Esophagus (tissue), 2 donors: Measurements from ENCODE around the gene FAM163B. TPM values are rescaled to one million over a fixed set of nuclear protein-coding genes. Genes with fewer than 3 reads are reported as not detected.

ENCODE experiments used
- H3K27ac ChIP-seq, 2 donors: one replicate each; pipeline ENCODE4 v1.5.1; 2013; ENCODE audit warnings: low read depth in 2 of 2, mild to moderate bottlenecking in 2 of 2, inconsistent platforms in 1 of 2, low read length in 1 of 2, moderate library complexity in 1 of 2
- H3K27me3 ChIP-seq, 2 donors: one replicate each; pipeline ENCODE4 v1.6.1; 2013; ENCODE audit warnings: low read length in 2 of 2, control low read depth in 1 of 2, mild to moderate bottlenecking in 1 of 2; ENCODE audit not compliant: insufficient read depth in 2 of 2, control insufficient read depth in 1 of 2
- H3K36me3 ChIP-seq, 2 donors: one replicate each; pipeline ENCODE4 v1.6.1; 2013; ENCODE audit warnings: low read length in 1 of 2; ENCODE audit not compliant: control insufficient read depth in 2 of 2, insufficient read depth in 2 of 2
- H3K4me1 ChIP-seq, 2 donors: one replicate each; pipeline ENCODE4 v1.6.1; 2013; ENCODE audit warnings: low read length in 1 of 2; ENCODE audit not compliant: control insufficient read depth in 2 of 2, insufficient read depth in 2 of 2
- H3K4me3 ChIP-seq, 2 donors: one replicate each; pipeline ENCODE4 v1.5.1; 2013; ENCODE audit warnings: low read length in 2 of 2, mild to moderate bottlenecking in 2 of 2, low read depth in 1 of 2, moderate library complexity in 1 of 2
- H3K9me3 ChIP-seq, 2 donors: one replicate each; pipeline ENCODE4 v1.6.1; 2013; ENCODE audit warnings: mild to moderate bottlenecking in 2 of 2, low read depth in 1 of 2, low read length in 1 of 2, moderate library complexity in 1 of 2; ENCODE audit not compliant: control insufficient read depth in 2 of 2, insufficient read depth in 1 of 2
- WGBS, 2 donors: extraction: QIAGEN DNeasy Blood & Tissue Kit; methylation state at CpG; one replicate each; pipeline ENCODE4 v1.1.7; 2013; 5-methylcytosine and 5-hydroxymethylcytosine counted together
- polyA plus RNA-seq, 2 donors: library from polyadenylated mRNA; stranded (reverse); fragments of 200-250 nt; gene quantifications; one replicate each; pipeline ENCODE4 v1.2.3, GENCODE V29; 2013
- donor health status: healthy with polysubstance abuse.
- donor health status: Bipolar disorder and iron deficiency.

The FAM163B gene
- polyA plus RNA-seq, 2 donors = not detected

DNA sequence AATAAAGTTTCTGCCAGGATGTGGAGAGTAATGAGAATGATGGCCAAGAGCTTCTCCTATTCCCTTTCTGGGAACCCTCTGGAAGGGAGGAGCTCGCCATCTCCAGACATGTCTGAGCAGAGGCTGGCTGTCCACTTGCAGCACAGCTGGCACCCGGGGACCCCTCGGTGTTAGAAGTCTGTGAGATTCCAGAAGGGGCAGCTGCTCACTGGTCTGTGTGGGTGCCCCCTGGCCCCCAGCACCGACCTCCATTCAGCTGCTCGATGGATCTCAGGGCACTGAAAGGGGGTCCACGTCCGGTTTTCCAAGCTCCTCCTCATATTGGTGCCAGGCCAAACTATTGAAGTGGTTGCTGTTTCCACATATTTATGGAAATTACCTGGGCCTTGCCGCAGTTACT lies 3.6 kb upstream of the FAM163B start:
- Histone ChIP-seq H3K27me3 (peaks cover 13% of the 10 kb centered on the region in 2 donors), H3K4me3 (no peak overlapping the region), H3K36me3 (no peaks in the 10 kb centered on the region), H3K9me3 (no peaks in the 10 kb centered on the region), H3K4me1 (no peaks in the 10 kb centered on the region), H3K27ac (no peak overlapping the region)
- 62 to 71% methylated on average over 8 of the region's 8 CpGs for WGBS, 2 donors

DNA sequence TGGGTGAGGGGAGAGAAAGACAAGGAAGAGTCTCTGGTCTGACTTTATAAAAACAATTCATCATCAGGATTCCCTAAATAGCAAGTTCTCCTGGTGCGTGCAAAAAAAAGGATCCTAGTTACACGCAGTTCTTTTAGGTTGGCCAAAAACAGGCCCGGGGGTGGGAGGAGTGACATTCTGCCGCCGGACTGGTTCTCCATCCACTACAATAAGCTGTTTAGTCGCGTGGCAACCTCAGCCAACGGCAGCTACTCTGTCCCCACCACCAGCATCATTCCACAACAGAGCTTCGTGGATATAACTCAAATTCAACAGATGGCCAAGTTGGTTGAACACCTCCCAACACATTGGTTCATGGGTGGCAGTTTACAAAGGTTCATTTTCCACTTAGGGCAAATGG lies 2.9 kb upstream of the FAM163B start:
- H3K9me3 ChIP-seq = no peaks in the 10 kb centered on the region
- no peak overlapping the region for H3K4me3 ChIP-seq
- H3K27me3 ChIP-seq = peaks cover 9 to 14% of the 10 kb centered on the region in 2 donors
- WGBS, 2 donors = 80 to 85% methylated on average over 9 of the region's 9 CpGs
- H3K36me3 ChIP-seq = no peaks in the 10 kb centered on the region
- no peaks in the 10 kb centered on the region for H3K4me1 ChIP-seq
- no peak overlapping the region for H3K27ac ChIP-seq

DNA sequence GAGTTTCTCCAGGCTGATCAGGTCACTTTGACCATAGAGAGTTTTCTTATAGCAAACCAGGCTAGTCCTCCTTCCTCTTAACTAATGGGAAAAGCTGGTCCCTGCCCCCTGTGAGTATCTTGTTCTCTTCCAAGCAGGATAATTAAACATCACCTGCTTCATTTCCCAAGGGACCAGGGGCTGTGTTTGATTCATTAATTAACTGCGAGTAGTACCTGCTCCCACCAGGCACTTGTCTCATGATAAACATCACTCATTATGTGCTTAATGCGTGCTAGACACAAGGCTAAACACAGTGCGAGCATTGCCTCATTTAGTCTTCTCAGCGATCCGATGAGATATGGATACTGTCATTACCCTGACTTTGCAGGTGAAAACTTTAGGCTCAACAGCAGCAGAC lies 1.7 kb upstream of the FAM163B start:
- H3K9me3 ChIP-seq = no peaks in the 10 kb centered on the region
- WGBS, 2 donors = 75 to 86% methylated on average over 5 of the region's 5 CpGs
- no peak overlapping the region for H3K27ac ChIP-seq
- H3K36me3 ChIP-seq = no peaks in the 10 kb centered on the region
- H3K4me1 ChIP-seq = no peaks in the 10 kb centered on the region
- peaks cover 9 to 14% of the 10 kb centered on the region in 2 donors for H3K27me3 ChIP-seq
- no peak overlapping the region for H3K4me3 ChIP-seq

DNA sequence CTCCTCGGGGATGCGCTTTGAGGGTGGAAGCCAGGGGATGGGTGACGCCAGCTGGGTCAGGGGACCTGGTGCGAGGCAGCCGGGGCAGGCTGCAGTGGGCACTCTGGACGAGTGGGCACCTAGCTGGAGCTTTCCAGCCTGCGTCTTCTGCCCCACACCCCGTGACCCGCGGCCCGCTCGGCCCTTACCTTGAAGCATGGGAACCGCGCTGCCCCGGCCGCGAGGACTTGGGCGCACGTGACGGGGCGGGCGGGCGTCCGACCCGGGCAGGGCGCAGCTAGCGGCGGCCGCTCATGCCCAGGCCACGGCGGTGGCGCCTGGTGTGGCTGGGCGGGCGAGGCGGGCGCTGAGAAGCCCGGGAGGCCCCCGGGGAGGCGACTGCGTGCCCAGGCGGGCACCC lies 300 bp downstream of the FAM163B start:
- peaks cover 0 to 14% of the 10 kb centered on the region in 2 donors for H3K27me3 ChIP-seq
- 12 to 14% methylated on average over 38 to 41 of the region's 41 CpGs for WGBS, 2 donors

DNA sequence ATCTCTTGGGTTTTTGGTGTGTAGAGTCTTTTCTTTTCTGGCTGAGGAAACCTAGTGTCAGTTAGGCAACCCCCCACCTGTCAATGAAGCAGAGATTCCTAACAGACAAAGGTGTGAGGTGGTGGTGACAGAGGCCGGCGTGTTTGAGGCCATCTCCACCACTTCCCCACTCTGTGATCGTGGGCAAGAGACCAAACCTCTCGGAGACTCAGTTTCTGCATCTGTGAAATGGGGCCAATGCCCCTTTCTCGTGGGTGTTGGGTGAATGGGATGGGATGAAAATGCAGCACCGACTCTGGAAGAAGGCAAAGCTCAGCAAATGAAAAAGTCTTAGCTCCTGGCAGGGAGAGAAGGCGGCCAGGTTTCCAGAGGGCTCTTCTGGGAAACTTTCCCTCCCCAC lies 807 bp downstream of the FAM163B start:
- H3K27ac ChIP-seq = no peak overlapping the region
- no peak overlapping the region for H3K4me3 ChIP-seq
- H3K27me3 ChIP-seq = peaks cover 0 to 14% of the 10 kb centered on the region in 2 donors
- no peaks in the 10 kb centered on the region for H3K36me3 ChIP-seq
- 75 to 83% methylated on average over 7 of the region's 7 CpGs for WGBS, 2 donors
- H3K4me1 ChIP-seq = no peaks in the 10 kb centered on the region
- H3K9me3 ChIP-seq = no peaks in the 10 kb centered on the region

More for the DNA sequence above, 300 bp downstream of the FAM163B start:
- Histone ChIP-seq H3K4me3 (no peak overlapping the region), H3K4me1 (no peaks in the 10 kb centered on the region), H3K27ac (no peak overlapping the region), H3K9me3 (no peaks in the 10 kb centered on the region), H3K36me3 (no peaks in the 10 kb centered on the region)

GRCh38 chr9:133607976-133608375 lies 1.2 kb downstream of the FAM163B start:
- H3K9me3 ChIP-seq = no peaks in the 10 kb centered on the region
- H3K4me3 ChIP-seq = no peak overlapping the region
- WGBS, 2 donors = 73 to 80% methylated on average over 8 of the region's 8 CpGs
- H3K27me3 ChIP-seq = peaks cover 0 to 14% of the 10 kb centered on the region in 2 donors
- H3K27ac ChIP-seq = no peak overlapping the region
- H3K4me1 ChIP-seq = no peaks in the 10 kb centered on the region
- no peaks in the 10 kb centered on the region for H3K36me3 ChIP-seq

GRCh38 chr9:133607381-133607780 lies 1.8 kb downstream of the FAM163B start:
- 38 to 47% methylated on average over 7 of the region's 7 CpGs for WGBS, 2 donors

GRCh38 chr9:133606708-133607025 lies 2.5 kb downstream of the FAM163B start:
- Histone ChIP-seq H3K27ac (no peak overlapping the region), H3K4me1 (no peaks in the 10 kb centered on the region), H3K36me3 (no peaks in the 10 kb centered on the region), H3K9me3 (no peaks in the 10 kb centered on the region), H3K27me3 (peaks cover 0 to 10% of the 10 kb centered on the region in 2 donors), H3K4me3 (no peak overlapping the region)
- WGBS, 2 donors = 50 to 62% methylated on average over 8 of the region's 8 CpGs

More at GRCh38 chr9:133607381-133607780, 1.8 kb downstream of the FAM163B start:
- Histone ChIP-seq H3K27ac (no peak overlapping the region), H3K36me3 (no peaks in the 10 kb centered on the region), H3K4me1 (no peaks in the 10 kb centered on the region), H3K27me3 (peaks cover 0 to 10% of the 10 kb centered on the region in 2 donors), H3K9me3 (no peaks in the 10 kb centered on the region), H3K4me3 (no peak overlapping the region)

DNA sequence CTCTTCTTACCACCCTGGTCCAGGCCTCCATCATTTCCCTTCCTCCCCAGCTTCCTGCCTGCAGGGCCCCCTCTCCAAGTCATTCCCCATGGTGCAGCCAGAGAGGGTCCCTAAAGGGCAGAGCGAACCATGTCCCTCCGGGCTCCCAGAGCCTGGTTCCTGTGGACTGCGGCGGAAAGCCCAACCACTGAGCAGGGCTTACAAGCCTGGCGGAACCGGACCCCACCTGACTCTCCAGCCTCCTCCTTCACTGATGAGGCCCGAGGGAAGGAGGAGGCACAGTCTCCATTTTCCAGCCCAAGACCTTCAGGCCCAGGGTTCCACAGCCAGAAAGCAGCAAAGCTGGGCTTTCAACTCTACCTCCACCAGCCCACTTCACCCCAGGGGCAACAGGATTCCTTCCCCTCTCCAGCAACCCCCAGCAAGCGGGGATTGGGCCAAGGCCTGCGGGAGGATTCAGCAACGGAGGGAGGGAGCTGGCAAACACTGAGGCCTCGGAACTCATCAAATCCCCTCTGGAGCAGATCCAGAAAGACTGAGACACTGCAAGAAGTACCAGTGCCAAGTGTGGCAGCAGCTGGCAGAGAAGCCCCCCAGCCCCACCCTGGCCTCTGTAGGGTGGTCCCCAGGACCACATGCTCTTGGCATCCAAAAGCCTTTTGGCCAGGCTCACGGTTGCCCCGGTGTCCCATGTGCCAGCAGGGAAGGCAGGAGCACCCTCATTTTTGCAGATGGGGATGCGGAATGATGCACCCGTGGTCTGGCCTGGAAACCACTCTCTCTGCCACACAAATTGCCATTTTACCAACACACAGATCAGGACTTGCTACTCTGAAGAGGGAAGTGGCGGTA lies 3.1 kb downstream of the FAM163B start:
- no peaks in the 10 kb centered on the region for H3K4me1 ChIP-seq
- no peak overlapping the region for H3K27ac ChIP-seq
- H3K9me3 ChIP-seq = no peaks in the 10 kb centered on the region
- H3K4me3 ChIP-seq = no peak overlapping the region
- no peaks in the 10 kb centered on the region for H3K36me3 ChIP-seq
- 48 to 64% methylated on average over 15 to 16 of the region's 16 CpGs for WGBS, 2 donors
- peaks cover 0 to 10% of the 10 kb centered on the region in 2 donors for H3K27me3 ChIP-seq

DNA sequence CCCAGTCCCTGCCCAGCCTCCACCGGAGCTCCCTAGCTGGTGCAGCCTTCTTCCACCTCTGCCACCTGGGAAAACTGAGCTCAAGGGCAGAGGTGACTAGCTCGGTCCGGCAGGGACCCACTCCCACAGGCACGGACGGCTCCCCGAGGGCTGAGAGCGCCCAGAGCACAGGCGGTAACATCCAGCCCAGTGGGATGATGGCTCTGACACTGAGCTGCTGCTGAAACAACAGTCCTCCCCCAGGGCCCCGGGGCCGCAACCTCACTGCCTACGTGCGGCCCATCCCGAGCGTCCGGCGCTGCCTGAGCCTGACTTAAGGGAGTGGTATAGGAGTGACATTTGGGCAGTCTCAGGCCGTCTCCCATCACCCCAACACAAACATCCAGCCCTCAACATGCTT lies 3.7 kb downstream of the FAM163B start:
- no peaks in the 10 kb centered on the region for H3K9me3 ChIP-seq
- no peaks in the 10 kb centered on the region for H3K36me3 ChIP-seq
- H3K27ac ChIP-seq = no peak overlapping the region
- WGBS, 2 donors = 81 to 89% methylated on average over 17 of the region's 17 CpGs
- no peaks in the 10 kb centered on the region for H3K4me1 ChIP-seq
- no peak overlapping the region for H3K4me3 ChIP-seq
- H3K27me3 ChIP-seq = peaks cover 0 to 10% of the 10 kb centered on the region in 2 donors
